NOMO-1 treated with dmso at 0.1 percent for 144 hours (cell line): ENCODE measurements around the gene ATP2B2.

Experiments used
- DNase-seq: peaks from one replicate; lab custom pipeline; 2025; ENCODE audit not compliant: unreplicated experiment; lab: John Stamatoyannopoulos, UW

ATP2B2 gene

GRCh38 chr3:10368512-10368911, 136.9 kb downstream of the ATP2B2 start:
- no peak for DNase-seq

DNA sequence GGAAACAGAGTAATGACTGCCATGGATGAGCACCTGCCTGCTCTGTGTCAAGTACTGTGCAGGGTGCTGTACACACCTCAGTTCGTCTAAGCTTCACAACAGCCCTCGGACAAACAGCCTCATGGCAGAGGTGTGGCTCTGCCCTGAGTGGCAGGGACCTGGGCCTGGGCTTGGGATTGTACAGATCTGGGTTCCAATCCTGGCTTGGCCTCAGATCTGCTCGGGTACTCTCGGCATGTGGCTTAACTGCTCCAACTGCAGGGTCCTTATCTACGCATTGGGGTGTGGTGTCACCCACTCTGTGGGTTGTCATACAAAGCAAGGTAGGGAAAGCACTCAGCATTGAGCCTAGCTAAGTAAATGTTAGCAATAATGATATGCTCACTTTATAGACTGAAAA, 137.9 kb downstream of the ATP2B2 start:
- DNase-seq, result no peak

- DNase-seq, result peak; percentile 54
These were observed 138.7 kb downstream of the ATP2B2 start for GRCh38 chr3:10366651-10367101.

GRCh38 chr3:10365791-10366190, 139.6 kb downstream of the ATP2B2 start:
- no peak for DNase-seq

- no peak for DNase-seq
These were observed 140.1 kb downstream of the ATP2B2 start for GRCh38 chr3:10365316-10365715.

- no peak for DNase-seq
These were observed 140.6 kb downstream of the ATP2B2 start for GRCh38 chr3:10364806-10365205.

DNA sequence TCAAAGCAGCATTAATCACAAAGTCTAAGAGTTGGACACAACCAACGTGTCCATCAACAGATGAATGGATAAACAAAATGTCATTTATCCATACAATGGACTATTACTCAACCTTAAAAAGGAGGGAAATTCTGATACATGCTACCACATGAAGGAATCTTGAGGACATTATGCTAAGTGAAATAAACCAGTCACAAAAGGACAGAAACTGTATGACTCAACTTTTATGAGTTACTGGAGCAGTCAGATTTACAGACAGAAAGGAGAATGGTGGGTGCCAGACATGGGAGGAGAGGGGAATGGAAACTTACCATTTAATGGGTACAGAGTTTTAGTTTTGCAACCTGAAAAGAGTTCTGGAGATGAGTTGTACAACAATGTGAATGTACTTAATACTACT, 141.5 kb downstream of the ATP2B2 start:
- no peak for DNase-seq

DNA sequence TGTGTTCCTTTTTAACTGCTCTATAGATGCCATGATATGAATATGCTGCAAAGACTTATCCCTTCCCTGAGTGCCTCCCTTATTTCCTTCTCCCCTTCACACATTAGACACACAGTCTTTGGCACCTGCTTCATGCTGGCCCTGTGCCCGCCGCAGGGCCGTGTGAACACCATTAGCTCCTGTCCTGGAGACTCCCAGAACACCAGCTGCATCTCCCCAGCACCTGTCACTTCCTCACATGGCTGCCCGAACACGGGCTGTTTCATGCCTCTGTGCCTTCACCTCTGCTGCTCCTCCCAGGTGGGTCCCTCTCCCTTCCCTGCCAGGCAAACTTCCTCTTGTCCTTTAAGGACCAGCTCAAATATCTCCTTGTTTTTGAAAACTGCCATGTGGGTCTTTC, 144.0 kb downstream of the ATP2B2 start:
- no peak for DNase-seq

GRCh38 chr3:10360478-10360877, 144.9 kb downstream of the ATP2B2 start:
- no peak for DNase-seq

DNA sequence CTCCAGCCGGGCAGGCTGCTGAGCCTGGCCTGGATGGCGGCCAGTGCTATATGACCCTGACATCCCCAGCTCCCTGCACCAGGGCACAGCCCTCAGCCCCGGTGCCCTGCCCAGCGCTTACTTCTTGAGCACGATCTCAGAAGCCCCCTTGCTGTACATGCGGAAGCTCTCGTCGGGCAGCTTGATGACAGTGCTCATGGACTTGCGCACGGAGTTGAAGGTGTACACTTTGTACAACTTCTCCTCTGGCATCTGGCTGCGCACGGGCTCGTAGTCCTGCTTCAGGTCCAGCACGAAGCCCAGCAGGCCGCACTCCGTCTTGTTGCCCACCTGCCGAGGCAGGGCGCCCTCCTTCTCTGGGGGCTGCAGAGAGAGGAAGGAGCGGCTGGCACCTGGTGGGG, 145.6 kb downstream of the ATP2B2 start:
- no peak for DNase-seq

- no peak for DNase-seq
These were observed 146.9 kb downstream of the ATP2B2 start for GRCh38 chr3:10358309-10358980.

DNA sequence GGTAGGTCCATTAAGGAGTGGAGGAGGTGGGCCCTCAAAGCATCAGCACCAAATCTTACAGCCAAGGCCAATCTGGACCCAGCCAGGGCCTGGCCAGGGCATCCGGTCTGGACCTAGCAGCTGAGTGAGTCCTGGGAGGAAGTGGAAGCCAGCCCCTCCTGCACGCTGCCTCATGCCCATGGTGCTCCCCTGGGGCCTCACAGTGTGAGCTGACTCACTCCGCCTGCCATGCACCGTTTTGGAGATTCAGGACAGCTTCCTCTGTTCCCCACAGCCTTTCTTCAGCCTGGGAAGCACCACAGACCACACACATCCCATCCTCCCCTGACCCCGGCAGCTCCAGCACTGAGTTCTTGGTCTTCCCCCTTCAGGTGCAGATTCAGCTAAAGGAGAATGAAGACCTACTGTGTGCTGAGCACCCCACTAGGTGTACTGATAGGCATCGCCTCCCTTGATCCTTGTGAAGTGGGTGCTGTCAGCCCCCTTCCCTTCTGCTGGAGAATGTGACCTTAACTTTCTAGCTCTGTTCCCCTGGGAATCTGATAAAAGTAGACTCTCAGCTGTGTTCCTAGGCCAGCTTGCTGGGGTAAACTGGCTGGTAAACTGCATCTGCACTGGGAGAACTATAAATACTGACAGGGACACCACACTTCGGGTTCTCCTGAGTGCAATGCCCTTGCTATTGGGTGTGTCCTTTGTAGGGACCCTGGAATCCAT, 147.6 kb downstream of the ATP2B2 start:
- peak; percentile 39 for DNase-seq

DNA sequence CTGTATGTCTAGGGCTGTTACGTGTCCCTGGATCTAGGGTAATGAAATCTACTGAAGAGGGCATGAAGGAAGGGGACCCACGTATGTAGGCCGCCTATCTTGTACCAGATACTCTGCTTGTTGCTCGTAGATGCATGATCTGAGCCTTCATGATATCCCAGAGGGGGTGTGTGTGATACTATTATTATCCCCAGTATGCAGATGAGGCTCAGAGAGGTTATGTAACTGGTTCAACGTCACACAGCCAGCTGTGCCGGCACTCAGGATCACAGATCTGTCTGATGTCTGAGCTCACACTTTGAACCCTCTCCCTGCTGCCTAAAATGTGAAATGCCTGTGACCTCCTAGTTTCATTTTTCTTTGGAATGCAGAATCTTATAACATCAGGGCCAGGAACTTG, 148.3 kb downstream of the ATP2B2 start:
- DNase-seq, result no peak

DNA sequence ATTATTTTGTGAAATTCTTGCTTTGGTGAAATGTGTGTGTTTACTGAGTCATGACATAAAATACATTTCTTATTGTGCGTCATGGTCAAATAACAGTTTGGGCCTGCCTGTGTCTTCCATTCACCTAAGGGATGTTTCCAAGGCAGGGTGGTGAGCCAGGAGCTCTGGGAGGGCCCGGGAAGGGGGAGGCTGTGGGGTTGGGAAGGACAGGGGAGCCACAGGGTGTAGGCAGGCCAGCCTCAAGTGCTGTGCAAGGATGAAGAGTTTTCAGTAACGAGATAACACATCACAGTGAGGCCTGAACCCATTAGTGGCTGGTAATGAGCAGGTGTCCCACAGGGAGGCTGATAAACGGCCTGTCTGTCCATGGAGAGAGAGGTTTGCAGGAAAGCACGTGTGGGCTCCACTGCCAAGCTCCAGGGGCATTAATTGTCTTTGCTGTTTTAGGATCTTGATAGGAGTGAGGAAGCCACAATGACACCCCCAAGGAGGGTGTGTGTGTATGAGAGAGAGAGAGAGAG, 148.9 kb downstream of the ATP2B2 start:
- DNase-seq, result no peak

DNA sequence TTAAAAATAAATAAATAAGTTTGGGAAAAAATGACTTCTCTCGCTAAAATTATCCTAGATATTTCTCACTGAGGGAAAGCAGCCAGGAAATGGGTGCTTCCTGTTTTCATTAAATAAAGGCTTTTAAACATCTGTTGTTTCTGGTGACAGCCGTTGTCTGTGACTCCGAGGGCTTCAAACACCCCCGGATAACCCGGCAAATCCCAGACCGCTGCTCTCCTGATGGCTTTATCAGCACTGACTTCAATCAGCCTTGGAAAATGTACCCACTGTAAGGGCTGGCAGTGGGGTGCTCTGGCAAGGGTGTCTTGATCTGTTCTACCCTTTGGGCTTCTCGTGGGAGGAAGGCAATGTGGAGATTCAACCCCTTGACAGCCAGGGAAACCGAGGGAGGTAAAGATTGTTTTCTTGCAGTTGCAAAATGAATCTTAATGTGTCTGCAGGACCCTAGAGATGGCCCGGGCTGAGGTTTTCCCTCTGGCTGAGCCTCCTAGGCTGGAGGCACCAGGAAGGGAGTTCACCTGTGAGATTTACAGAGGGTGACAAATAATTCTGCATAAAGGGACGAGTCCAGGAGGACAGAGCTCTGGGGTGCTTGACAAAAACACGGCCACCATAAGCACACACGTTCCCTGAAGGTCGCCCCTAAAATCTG, 150.9 kb downstream of the ATP2B2 start:
- no peak for DNase-seq

DNA sequence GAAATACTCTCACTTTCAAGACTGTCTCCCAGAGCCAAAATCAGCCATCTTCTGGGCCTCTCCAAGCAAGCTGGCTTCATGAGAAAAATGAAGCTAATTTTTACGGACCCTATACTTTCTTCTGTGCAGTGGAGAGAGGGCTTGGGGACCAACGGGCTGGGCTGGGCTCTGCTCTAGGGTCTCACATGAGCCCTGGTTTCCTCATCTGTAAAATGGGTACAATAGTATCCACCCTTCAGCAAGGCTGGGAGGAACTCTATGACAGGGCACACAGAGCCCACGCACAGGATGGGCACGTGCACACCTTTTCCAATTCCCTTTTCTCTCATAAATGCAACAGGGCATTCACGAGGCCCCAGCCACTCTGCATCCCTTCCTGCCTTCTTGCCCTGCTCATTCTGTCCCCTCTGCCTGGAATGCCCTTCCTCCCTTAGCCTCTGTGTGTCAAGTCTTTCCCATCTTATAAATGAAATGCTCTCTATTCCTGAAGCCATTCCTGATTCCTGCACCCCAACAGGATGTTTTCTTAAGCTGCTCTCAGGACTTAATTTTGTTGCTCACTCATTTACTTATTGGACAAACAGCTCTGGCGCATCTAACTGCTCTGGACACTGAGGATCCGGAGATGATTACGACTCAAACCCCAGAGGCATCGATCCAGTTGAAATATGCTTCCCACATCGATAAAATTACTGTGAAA, 151.6 kb downstream of the ATP2B2 start:
- DNase-seq, result no peak

GRCh38 chr3:10353160-10353559, 152.2 kb downstream of the ATP2B2 start:
- no peak for DNase-seq

DNA sequence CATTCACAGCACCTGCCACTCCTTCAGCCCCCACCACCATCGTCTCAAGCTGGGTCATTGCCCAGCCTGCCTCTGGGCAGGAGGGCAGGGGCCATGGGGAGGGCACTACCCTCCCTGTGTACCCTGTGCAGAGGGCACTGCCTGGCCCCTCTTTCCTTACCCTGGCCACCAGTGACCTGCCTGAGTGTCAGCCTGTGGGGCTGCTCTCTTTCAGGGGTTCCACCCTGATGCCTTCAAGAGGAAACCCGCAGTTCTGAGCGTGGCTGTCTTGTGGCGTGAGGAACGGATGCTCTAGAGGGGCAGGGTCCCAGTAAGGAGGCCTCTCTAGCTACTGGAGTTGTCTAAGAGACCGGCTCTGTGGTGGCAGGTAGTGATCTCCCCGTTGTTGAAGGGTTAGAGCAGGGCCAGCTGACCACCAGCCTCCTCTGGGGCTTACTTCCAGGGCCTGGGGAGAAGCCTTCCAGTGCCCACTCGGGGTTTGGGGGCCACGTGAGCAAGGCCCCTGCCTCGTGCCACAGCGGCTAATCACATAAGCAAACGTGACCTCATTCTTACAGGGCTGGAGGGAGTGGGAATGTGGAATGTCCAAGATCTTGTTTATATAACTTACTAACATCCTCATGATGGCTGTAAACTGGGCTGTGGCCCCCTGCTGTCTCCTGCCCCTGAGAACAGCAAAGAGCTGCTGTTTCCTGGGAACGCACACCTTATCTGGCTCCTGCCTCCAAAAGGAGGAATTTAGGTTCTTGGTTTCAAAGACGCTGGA, 153.1 kb downstream of the ATP2B2 start:
- DNase-seq, result no peak

DNA sequence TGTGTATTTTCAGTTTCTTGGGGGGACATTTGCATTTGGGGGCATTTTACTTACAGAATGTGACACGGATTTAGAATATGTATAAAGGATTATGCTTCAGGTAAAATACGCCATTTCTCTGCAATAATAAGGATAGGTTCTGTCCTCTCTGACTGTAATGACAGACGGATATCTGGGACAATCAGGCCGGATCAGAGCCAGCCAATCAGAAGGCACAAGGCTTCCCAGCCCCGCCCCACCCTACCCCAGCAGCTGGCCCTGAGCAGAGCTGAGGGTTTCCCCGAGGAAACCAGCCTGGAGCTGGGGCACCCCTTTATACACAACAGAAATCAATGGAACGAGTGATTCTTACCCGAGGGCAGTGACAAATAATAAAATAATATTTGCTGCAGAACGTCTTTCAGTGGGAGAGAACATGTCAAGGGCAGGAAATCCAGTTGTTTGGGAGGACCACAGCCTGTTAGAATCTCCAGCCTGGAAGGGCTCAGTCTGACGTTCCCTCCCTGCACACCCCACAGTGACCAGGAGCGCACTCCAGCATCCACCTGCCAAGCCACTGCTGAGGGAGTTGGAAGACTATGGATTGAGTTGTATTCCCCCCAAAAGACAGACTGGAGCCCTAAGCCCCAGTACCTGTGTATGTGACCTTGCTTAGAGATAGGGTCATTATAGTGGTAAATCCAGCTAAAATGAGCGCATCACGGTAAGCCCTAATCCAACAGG, 154.2 kb downstream of the ATP2B2 start:
- no peak for DNase-seq
